Colonic mucosa (tissue), 4 donors: ENCODE measurements around the gene CDC34. TPM values are rescaled to one million over a fixed set of nuclear protein-coding genes. Genes with fewer than 3 reads are reported as not detected.

Experiments used
- DNase-seq: peaks from one replicate; pipeline ENCODE4 v3.0.0-alpha.2; 2020
- H3K27ac ChIP-seq: fragments of 200-600 bp; one replicate; pipeline ENCODE4 v1.8.0; 2021
- H3K27me3 ChIP-seq: fragments of 200-600 bp; one replicate; pipeline ENCODE4 v1.8.0; 2021
- H3K36me3 ChIP-seq: fragments of 200-600 bp; one replicate; pipeline ENCODE4 v1.8.0; 2021
- H3K4me1 ChIP-seq: fragments of 200-600 bp; one replicate; pipeline ENCODE4 v1.8.0; 2021; ENCODE audit warnings: mild to moderate bottlenecking
- H3K4me3 ChIP-seq: fragments of 200-600 bp; one replicate; pipeline ENCODE4 v1.8.0; 2021
- H3K9ac ChIP-seq, 2 donors: one replicate each; pipeline ENCODE4 v1.7.0; 2013; ENCODE audit warnings: control low read depth in 2 of 2, low read depth in 2 of 2, low read length in 2 of 2
- H3K9me3 ChIP-seq: fragments of 200-600 bp; one replicate; pipeline ENCODE4 v1.8.0; 2021
- intact Hi-C: fragments of 100-400 bp; cut with DNase I; formaldehyde crosslinking; loops from one replicate; pipeline ENCODE4 v1.14.1; 2022
- total RNA-seq, 2 donors: library from RNA; stranded (reverse); fragmentation: NEBNext Ultra II Directional in 1 of 2; extraction: Animal tissue kit (Norgen Biotek cat#: 25700) in 1 of 2; gene quantifications; one replicate each; pipeline ENCODE4 v1.2.1, GENCODE V29; 2021
- TF ChIP-seq, protein P1 (sequence below): fragments of 200-600 bp; IDR thresholded peaks from one replicate; pipeline ENCODE4 v1.8.0; 2022; ENCODE audit warnings: antibody characterized with exemption, mild to moderate bottlenecking
- donor health status: healthy.
- donor health status: DM: no; HTN: no; CAD: no.
- donor health status: DM: no; HTN: no; CAD: no.

CDC34 gene
- total RNA-seq, 2 donors from 2014 or later = 60.7 to 93.4 TPM

DNA sequence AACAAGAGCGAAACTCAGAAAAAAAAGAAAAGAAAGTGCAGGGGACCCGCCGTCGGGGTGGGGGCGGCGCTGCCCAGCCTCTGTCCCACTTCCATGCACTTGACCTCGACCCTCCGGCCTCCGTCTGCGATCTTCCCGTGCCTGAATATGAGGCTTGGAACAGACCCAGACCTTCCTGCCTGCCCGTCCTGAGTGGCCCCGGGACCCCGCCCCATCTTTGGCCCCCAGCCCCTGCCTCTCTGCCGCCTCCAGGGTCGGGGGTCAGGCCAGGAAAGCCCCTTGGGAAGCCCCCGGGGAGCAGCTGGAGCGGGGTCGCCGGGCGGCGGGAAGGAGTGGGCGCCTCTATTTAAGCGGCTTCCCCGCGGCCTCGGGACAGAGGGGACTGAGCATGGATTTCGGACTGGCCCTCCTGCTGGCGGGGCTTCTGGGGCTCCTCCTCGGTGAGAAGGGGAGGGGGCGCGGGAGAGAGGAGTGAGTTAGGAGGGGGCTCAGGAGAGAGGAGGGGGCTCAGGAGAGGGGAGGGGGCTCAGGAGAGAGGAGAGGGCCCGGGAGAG is 35.4 kb upstream of the CDC34 start, which contains the start of gene MADCAM1:
TSS of gene MADCAM1 (plus strand) at position 375 of the 554 bp plus-strand sequence. CDS start at position 389, 14 bp downstream.
- Histone ChIP-seq H3K4me1 (no peaks in the 10 kb centered on the region), H3K4me3 (no peak within 1 kb of the TSS), H3K9ac (no peak within 1 kb of the TSS), H3K36me3 (no peaks in the 10 kb centered on the region), H3K27ac (no peak within 1 kb of the TSS), H3K27me3 (peaks cover 28% of the 10 kb centered on the region), H3K9me3 (no peaks in the 10 kb centered on the region)
- TF ChIP-seq, protein P1, sequence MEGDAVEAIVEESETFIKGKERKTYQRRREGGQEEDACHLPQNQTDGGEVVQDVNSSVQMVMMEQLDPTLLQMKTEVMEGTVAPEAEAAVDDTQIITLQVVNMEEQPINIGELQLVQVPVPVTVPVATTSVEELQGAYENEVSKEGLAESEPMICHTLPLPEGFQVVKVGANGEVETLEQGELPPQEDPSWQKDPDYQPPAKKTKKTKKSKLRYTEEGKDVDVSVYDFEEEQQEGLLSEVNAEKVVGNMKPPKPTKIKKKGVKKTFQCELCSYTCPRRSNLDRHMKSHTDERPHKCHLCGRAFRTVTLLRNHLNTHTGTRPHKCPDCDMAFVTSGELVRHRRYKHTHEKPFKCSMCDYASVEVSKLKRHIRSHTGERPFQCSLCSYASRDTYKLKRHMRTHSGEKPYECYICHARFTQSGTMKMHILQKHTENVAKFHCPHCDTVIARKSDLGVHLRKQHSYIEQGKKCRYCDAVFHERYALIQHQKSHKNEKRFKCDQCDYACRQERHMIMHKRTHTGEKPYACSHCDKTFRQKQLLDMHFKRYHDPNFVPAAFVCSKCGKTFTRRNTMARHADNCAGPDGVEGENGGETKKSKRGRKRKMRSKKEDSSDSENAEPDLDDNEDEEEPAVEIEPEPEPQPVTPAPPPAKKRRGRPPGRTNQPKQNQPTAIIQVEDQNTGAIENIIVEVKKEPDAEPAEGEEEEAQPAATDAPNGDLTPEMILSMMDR = no peak
- intact Hi-C loops = no loop called here
- no peak for DNase-seq

DNA sequence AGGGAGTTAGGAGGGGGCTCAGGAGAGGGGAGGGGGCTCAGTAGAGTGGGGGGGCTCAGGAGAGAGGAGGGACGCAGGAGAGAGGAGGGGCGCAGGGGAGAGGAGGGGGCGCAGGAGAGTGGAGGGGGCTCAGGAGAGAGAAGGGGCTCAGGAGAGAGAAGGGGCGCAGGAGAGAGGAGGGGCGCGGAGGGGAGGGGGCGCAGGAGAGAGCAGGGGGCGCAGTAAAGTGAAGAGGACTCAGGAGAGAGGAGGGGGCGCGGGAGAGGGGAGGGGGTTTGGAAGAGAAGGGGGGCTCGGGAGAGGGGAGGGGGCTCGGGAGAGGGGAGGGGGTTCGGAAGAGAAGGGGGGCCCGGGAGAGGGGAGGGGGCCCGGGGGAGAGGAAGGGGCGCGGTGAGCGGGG is 34.6 kb upstream of the CDC34 start:
- Histone ChIP-seq H3K9ac (no peak overlapping the region), H3K27me3 (peaks cover 28% of the 10 kb centered on the region), H3K36me3 (no peaks in the 10 kb centered on the region), H3K4me3 (no peak overlapping the region), H3K9me3 (no peaks in the 10 kb centered on the region), H3K4me1 (no peaks in the 10 kb centered on the region), H3K27ac (no peak overlapping the region)
- TF ChIP-seq, protein P1 = no peak
- intact Hi-C loops = no loop called here
- no peak for DNase-seq

DNA sequence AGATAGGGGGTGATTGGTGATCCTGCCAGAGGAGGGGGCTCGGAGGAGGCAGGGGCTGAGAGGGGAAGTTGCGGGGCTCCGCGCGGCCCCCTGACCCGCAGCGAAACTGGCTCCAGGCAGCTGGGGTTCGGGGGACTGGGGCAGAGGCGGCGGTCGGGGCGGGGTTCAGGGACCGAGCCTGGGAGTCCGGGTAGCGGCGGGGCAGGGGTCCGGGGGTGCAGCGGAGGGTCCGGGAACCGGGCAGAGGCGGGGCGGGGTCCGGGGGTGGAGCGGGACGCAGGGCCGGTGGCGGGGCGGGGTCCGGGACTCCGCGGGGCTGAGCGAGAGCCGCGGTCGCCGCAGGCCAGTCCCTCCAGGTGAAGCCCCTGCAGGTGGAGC is 34.1 kb upstream of the CDC34 start:
- intact Hi-C loops = no loop called here
- peak overlapping the region; percentile 20 for H3K4me3 ChIP-seq
- no peak for DNase-seq
- H3K36me3 ChIP-seq = no peaks in the 10 kb centered on the region
- peaks cover 28% of the 10 kb centered on the region for H3K27me3 ChIP-seq
- H3K4me1 ChIP-seq = no peaks in the 10 kb centered on the region
- TF ChIP-seq, protein P1 = no peak
- H3K27ac ChIP-seq = no peak overlapping the region
- H3K9me3 ChIP-seq = no peaks in the 10 kb centered on the region
- H3K9ac ChIP-seq = no peak overlapping the region

DNA sequence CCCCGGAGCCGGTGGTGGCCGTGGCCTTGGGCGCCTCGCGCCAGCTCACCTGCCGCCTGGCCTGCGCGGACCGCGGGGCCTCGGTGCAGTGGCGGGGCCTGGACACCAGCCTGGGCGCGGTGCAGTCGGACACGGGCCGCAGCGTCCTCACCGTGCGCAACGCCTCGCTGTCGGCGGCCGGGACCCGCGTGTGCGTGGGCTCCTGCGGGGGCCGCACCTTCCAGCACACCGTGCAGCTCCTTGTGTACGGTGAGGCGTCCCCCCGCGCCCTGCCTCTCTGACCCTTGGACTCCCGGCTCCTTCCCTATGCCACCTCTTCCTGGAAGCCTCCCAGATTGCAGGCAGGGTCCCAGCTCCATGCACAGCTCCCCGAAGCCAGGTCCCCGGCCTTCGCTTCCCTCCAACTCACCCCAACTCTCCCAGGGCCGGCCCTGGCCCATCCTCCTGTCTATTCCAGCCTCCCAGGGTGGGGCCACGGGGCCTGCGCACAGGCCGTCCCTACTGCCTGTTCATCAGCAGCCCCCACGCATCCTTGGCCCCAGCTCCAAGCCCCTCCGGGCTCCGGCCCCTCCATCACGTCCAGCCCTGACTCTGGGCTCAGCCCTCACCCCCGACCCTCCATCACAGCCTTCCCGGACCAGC is 33.6 kb upstream of the CDC34 start:
- intact Hi-C loops = no loop called here
- TF ChIP-seq, protein P1 = no peak
- Histone ChIP-seq H3K27me3 (peaks cover 28% of the 10 kb centered on the region), H3K36me3 (no peaks in the 10 kb centered on the region), H3K9ac (no peak overlapping the region), H3K4me3 (peak overlapping the region; percentile 20), H3K27ac (no peak overlapping the region), H3K9me3 (no peaks in the 10 kb centered on the region), H3K4me1 (no peaks in the 10 kb centered on the region)
- no peak for DNase-seq

DNA sequence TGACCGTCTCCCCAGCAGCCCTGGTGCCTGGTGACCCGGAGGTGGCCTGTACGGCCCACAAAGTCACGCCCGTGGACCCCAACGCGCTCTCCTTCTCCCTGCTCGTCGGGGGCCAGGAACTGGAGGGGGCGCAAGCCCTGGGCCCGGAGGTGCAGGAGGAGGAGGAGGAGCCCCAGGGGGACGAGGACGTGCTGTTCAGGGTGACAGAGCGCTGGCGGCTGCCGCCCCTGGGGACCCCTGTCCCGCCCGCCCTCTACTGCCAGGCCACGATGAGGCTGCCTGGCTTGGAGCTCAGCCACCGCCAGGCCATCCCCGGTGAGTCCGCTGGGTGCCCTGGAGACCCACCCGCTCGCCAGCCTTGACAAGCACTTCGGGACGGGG is 33.1 kb upstream of the CDC34 start:
- Histone ChIP-seq H3K4me1 (no peaks in the 10 kb centered on the region), H3K36me3 (no peaks in the 10 kb centered on the region), H3K9ac (no peak overlapping the region), H3K27ac (no peak overlapping the region), H3K9me3 (no peaks in the 10 kb centered on the region), H3K27me3 (peaks cover 28% of the 10 kb centered on the region), H3K4me3 (no peak overlapping the region)
- DNase-seq = no peak
- TF ChIP-seq, protein P1 = no peak
- intact Hi-C loops = no loop called here
